RCC 7860 (cell line): ENCODE results near the gene USP2.

Experiments used
- DNase-seq: peaks from one replicate; pipeline ENCODE4 v3.0.0-alpha.2; 2015; ENCODE audit warnings: low spot score
- FAIRE-seq: peaks from 2 replicates; lab custom pipeline; 2012; peaks lifted over from hg19 to GRCh38; lab: Jason Lieb, UNC

The USP2 gene

GRCh38 chr11:119381181-119381988, at the start of gene USP2:
Gene USP2, minus strand, starts transcription at chr11:119381690. Its CDS starts 8,210 bp downstream, at chr11:119373480.
- peak; percentile 50 for FAIRE-seq

GRCh38 chr11:119427279-119427678, 45.8 kb upstream of the USP2 start:
- DNase-seq (no peak), FAIRE-seq (no peak)

More at GRCh38 chr11:119381181-119381988, at the start of gene USP2:
- peak; percentile 89 for DNase-seq

GRCh38 chr11:119426142-119426541, 44.7 kb upstream of the USP2 start:
- DNase-seq (no peak), FAIRE-seq (no peak)

GRCh38 chr11:119424775-119425174, 43.3 kb upstream of the USP2 start:
- DNase-seq (no peak), FAIRE-seq (no peak)

GRCh38 chr11:119424276-119424675, 42.8 kb upstream of the USP2 start:
- DNase-seq (no peak), FAIRE-seq (no peak)

- FAIRE-seq, result no peak
- DNase-seq, result no peak
Measured at GRCh38 chr11:119423509-119424254, 42.2 kb upstream of the USP2 start.

GRCh38 chr11:119422809-119423508, 41.5 kb upstream of the USP2 start, which contains the start of gene THY1:
Gene THY1, minus strand, starts transcription at chr11:119423172. Its CDS starts 2,267 bp downstream, at chr11:119420905.
- FAIRE-seq (no peak), DNase-seq (no peak)

- FAIRE-seq (no peak), DNase-seq (no peak)
Measured at GRCh38 chr11:119421941-119422808, 40.7 kb upstream of the USP2 start.

- DNase-seq (no peak), FAIRE-seq (no peak)
Measured at GRCh38 chr11:119421351-119421750, 39.9 kb upstream of the USP2 start.

- DNase-seq (no peak), FAIRE-seq (no peak)
Measured at GRCh38 chr11:119420631-119421030, 39.1 kb upstream of the USP2 start.

GRCh38 chr11:119419834-119420492, 38.5 kb upstream of the USP2 start:
- DNase-seq, result peak; percentile 85
- FAIRE-seq, result peak; percentile 85

- DNase-seq, result no peak
- FAIRE-seq, result no peak
Measured at GRCh38 chr11:119419246-119419645, 37.8 kb upstream of the USP2 start.

- no peak for FAIRE-seq
Measured at GRCh38 chr11:119418759-119419158, 37.3 kb upstream of the USP2 start.

GRCh38 chr11:119417726-119418540, 36.4 kb upstream of the USP2 start:
- peak; percentile 43 for DNase-seq
- peak; percentile 60 for FAIRE-seq

More at GRCh38 chr11:119418759-119419158, 37.3 kb upstream of the USP2 start:
- DNase-seq, result no peak

- FAIRE-seq, result peak; percentile 63
- DNase-seq, result peak; percentile 50
Measured at GRCh38 chr11:119416606-119417580, 35.4 kb upstream of the USP2 start.

GRCh38 chr11:119415966-119416365, 34.5 kb upstream of the USP2 start:
- DNase-seq (no peak), FAIRE-seq (no peak)

GRCh38 chr11:119415517-119415916, 34.0 kb upstream of the USP2 start:
- FAIRE-seq (no peak), DNase-seq (no peak)

- FAIRE-seq, result no peak
- DNase-seq, result no peak
Measured at GRCh38 chr11:119414734-119415133, 33.2 kb upstream of the USP2 start.
